Stromal cell of bone marrow (primary cell): ENCODE results near the gene B3GAT2.

Experiments used
- DNase-seq: peaks from one replicate; pipeline ENCODE4 v3.0.0-alpha.2; 2012; ENCODE audit warnings: low read depth

Gene B3GAT2

GRCh38 chr6:70842541-70842940 is 114.3 kb downstream of the B3GAT2 start:
- no peak for DNase-seq

DNA sequence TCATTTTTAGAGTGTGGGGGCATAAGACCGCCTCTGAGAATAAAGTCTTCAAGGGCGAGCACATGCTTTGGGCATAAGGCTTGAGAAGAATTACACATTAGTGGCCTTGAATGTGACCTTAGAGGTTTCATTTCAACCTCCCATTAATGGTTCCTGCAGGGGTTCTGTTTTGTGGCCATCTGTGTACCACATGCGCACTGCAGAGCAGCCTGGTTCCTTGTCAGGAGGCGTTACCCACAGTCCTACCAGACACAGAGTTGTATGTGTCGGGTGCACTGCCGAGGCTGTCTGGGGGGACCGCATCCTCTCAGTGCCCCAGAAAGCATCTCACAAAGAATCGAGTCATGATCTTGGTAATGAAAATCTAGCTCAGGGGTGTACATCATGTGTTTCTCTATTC is 115.7 kb downstream of the B3GAT2 start:
- DNase-seq, result no peak

GRCh38 chr6:70839286-70840266 is 117.3 kb downstream of the B3GAT2 start:
- DNase-seq, result no peak

DNA sequence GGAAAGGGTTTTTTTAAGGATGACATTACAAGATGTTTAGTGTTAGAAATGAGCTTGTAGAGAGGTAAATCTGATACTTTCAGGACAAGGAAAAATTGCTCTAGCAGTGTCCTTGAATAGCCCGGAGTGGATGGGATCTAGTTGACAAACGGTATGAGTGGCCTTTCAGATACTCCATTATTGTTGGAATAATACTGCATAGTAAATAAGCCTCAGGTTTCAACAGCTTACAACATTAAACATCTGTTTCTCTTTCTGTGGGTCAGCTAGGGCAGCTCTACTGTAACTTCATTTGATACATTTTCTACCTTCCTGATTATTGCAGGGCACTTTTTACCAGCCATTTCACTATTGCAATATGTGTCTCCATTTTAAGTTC is 118.0 kb downstream of the B3GAT2 start:
- DNase-seq, result no peak

GRCh38 chr6:70834520-70834919 is 122.3 kb downstream of the B3GAT2 start:
- peak; percentile 6 for DNase-seq

DNA sequence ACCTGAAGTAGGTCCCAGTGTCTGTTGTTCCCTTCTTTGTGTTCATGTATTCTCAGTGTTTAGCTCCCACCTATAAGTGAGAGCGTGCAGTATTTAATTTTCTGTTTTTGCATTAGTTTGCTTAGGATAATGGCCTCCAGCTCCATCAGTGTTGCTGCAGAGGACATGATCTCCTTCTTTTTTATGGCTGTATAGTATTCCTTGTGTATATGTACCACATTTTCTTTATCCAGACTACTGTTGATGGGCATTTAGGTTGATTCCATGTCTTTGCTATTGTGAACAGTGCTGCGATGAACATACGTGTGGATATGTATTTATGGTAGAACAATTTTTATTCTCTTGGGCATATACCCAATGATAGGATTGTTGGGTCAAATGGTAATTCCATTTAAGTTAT is 125.4 kb downstream of the B3GAT2 start:
- DNase-seq, result no peak

DNA sequence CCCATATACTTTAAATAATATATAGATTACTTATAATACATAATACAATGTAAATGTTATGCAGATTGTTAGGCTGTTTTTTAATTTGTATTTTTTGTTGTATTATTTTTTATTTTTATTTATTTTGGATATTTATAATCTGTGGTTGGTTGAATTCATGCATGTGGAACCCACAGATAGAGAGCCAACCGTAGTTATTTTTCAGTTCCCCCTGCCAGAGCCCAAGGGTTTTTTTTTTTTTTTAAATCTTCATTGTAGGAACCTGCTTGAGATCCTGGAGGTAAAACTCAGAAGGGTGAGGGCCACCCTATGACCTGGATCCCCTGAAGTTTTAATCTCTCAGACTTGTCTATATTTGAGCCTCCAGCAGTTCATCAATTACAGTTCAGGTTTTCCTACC is 133.2 kb downstream of the B3GAT2 start:
- DNase-seq, result no peak

DNA sequence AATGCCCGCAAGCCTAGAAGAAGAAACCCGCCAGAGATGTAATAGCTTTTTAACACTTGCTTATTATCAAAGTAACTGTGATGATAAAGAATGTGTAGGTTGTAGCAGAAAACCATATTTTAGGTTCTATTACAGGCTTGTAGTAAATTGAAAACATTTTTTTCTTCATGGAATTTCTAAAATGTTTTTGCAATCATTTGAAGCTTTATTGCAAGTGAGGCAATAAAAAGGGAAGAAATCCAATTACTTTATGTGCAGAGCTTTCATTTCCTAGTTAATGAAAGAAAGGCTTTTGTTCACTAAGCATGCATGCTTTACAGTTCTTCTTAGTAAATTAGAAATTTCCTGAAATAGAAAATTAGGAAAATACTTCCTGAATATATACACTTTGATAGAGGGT is 135.1 kb downstream of the B3GAT2 start:
- no peak for DNase-seq

- DNase-seq, result no peak
Observed at GRCh38 chr6:70820778-70821177, 136.1 kb downstream of the B3GAT2 start.

DNA sequence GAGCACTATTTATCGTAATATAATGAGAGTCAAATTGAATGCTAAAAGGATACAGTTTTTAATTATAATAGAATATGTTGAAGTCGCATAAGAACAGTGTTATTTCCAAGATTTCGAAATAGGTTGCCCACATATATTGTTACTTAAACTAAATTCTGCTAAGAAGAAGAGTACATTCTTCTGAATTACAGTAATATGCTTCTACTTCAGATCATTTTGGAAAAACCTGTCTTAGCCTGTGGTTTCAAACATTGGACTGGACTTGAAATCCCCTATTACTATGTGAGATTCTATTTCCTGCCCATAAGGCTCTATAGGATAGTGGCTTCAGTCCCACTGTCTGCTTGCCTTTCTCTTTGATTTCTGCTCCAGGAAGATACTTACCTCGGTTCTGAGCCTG is 137.2 kb downstream of the B3GAT2 start:
- DNase-seq, result no peak

GRCh38 chr6:70813885-70814284 is 143.0 kb downstream of the B3GAT2 start:
- no peak for DNase-seq

DNA sequence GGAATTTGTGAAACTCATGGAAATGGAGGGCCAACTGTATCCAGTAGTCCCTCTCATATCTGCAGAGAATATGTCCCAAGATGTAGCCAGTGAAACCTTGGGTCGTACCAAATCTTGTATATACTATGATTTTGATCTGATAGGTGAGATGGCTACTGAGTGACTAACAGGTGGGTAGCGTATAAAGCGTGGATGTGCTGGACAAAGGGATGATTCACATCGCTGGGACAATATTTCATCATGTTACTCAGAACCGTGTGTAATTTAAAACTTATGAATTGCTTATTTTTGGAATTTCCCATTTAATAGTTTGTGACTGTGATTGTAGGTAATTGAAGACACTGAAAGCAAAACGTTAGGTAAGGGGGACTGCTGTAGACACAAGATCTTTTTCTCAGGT is 145.1 kb downstream of the B3GAT2 start:
- no peak for DNase-seq
